ENCODE measurements around the gene TPSD1. TPM values are rescaled to one million over a fixed set of nuclear protein-coding genes. Genes with fewer than 3 reads are reported as not detected.

TPSD1 gene
- total RNA-seq, 1 experiment from 2014 or later: not detected

- no CpG with 5 or more reads among the region's 12 CpGs for WGBS (ENCODE audit: extremely low coverage, insufficient read length, low lambda C conversion rate)
- no peaks in the 10 kb centered on the region for H3K4me1 Mint-ChIP-seq
Observed at GRCh38 chr16:1216296-1216619, 39.6 kb upstream of the TPSD1 start.

More at GRCh38 chr16:1216296-1216619, 39.6 kb upstream of the TPSD1 start:
- Histone ChIP-seq H4K8ac (replicated peaks; ENCODE audit: insufficient read length, low read depth, low read length) (no peak overlapping the region), H2BK5ac (ENCODE audit: insufficient read length, low read length) (no peak overlapping the region), H3K9ac (ENCODE audit: extremely low read depth, insufficient read length, low read length) (no peak overlapping the region), H3K18ac (ENCODE audit: insufficient read length, low read depth, low read length) (no peak overlapping the region), H3K79me2 (ENCODE audit: insufficient read depth, low read length) (no peaks in the 10 kb centered on the region), H3K23me2 (ENCODE audit: insufficient read length, low read depth, low read length, poor library complexity, severe bottlenecking) (no peaks in the 10 kb centered on the region), H4K20me1 (ENCODE audit: control insufficient read depth, insufficient read depth, insufficient read length) (peaks cover 3% of the 10 kb centered on the region), H2AK5ac (ENCODE audit: insufficient read length, low read length) (no peak overlapping the region), H3K4ac (ENCODE audit: low read depth, low read length) (no peak overlapping the region), H3K79me1 (ENCODE audit: insufficient read depth, low read depth, low read length, poor library complexity, severe bottlenecking) (no peaks in the 10 kb centered on the region), H3K9me3 (ENCODE audit: control insufficient read depth, low read depth, low read length) (no peaks in the 10 kb centered on the region), H3K14ac (ENCODE audit: insufficient read depth, low read length) (no peak overlapping the region; the same call in 1 of the 2 replicates), H3K4me1 (ENCODE audit: insufficient read depth, low read length) (no peaks in the 10 kb centered on the region), H3K27me3 (ENCODE audit: insufficient read depth, low read length) (no peaks in the 10 kb centered on the region), H4K91ac (ENCODE audit: insufficient read length, low read depth, low read length) (no peak overlapping the region), H3K56ac (ENCODE audit: insufficient read length, low read depth, low read length) (no peak overlapping the region), H3K27ac (ENCODE audit: insufficient read length, low read depth, low read length) (no peak overlapping the region), H2BK20ac (ENCODE audit: low read depth, low read length, poor library complexity, severe bottlenecking) (no peak overlapping the region), H2BK12ac (ENCODE audit: insufficient read length, low read depth, low read length) (no peak overlapping the region), H4K5ac (ENCODE audit: insufficient read length, low read depth, low read length) (no peak overlapping the region), H2BK15ac (ENCODE audit: low read depth, low read length) (no peak overlapping the region; the same call in 1 of the 2 replicates), H2AFZ (ENCODE audit: low read length) (no peak overlapping the region), H3K23ac (ENCODE audit: insufficient read length, low read depth, low read length) (no peak overlapping the region), H2BK120ac (ENCODE audit: low read depth, low read length, poor library complexity, severe bottlenecking) (no peak overlapping the region), H3T11ph (ENCODE audit: low read length) (no peak overlapping the region), H3K4me2 (ENCODE audit: insufficient read depth, insufficient read length, low read length) (no peak overlapping the region)
- Mint-ChIP-seq H3K36me3 (ENCODE audit: insufficient read depth in 1 of 3, low read depth in 3 of 3) (peaks cover 2 to 29% (median 23%) of the 10 kb centered on the region in 3 experiments; a peak in 6 of 7 replicates), H3K27me3 (ENCODE audit: low read depth) (no peaks in the 10 kb centered on the region), H3K9me3 (no peaks in the 10 kb centered on the region), H3K4me3 (no peak overlapping the region), H3K27ac (no peak overlapping the region)
- DNase-seq: no peak
- TF ChIP-seq, protein P1, sequence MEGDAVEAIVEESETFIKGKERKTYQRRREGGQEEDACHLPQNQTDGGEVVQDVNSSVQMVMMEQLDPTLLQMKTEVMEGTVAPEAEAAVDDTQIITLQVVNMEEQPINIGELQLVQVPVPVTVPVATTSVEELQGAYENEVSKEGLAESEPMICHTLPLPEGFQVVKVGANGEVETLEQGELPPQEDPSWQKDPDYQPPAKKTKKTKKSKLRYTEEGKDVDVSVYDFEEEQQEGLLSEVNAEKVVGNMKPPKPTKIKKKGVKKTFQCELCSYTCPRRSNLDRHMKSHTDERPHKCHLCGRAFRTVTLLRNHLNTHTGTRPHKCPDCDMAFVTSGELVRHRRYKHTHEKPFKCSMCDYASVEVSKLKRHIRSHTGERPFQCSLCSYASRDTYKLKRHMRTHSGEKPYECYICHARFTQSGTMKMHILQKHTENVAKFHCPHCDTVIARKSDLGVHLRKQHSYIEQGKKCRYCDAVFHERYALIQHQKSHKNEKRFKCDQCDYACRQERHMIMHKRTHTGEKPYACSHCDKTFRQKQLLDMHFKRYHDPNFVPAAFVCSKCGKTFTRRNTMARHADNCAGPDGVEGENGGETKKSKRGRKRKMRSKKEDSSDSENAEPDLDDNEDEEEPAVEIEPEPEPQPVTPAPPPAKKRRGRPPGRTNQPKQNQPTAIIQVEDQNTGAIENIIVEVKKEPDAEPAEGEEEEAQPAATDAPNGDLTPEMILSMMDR (conservative IDR thresholded peaks at IDR 0.05): no peak
